Vagina (tissue), 2 donors: ENCODE results near the gene KIAA0753.

Experiments used
- CTCF ChIP-seq, 3 experiments: fragments of 450-650 bp in 2 of 3; fragments of 200-600 bp in 1 of 3; sonication (generic) in 1 of 3; IDR thresholded peaks; one replicate each; pipeline ENCODE4 v1.5.1; 2017 to 2019; ENCODE audit warnings: antibody characterized with exemption in 3 of 3, mild to moderate bottlenecking in 2 of 3, moderate library complexity in 2 of 3
- POLR2A ChIP-seq, 2 donors: fragments of 450-650 bp; IDR thresholded peaks; one replicate each; pipeline ENCODE4 v1.6.1; 2017; ENCODE audit warnings: antibody characterized with exemption in 2 of 2, mild to moderate bottlenecking in 2 of 2, moderate library complexity in 2 of 2

GRCh38 chr17:6675201-6675825 lies 34.8 kb upstream of the KIAA0753 start:
- TF ChIP-seq CTCF (IDR thresholded peaks at IDR 0.05), result no peak
- no peak for TF ChIP-seq POLR2A (IDR thresholded peaks at IDR 0.05)
